ENCODE results near the gene MRPL17. TPM values are rescaled to one million over a fixed set of nuclear protein-coding genes. Genes with fewer than 3 reads are reported as not detected.
A peak's percentile ranks its signal among the peaks of the same experiment; 100 is the strongest.
"Not testable (repeated sequence)": the region's sequence is repeated elsewhere in the genome, so short reads cannot be mapped to it uniquely, and the experiment has no call there.

Gene MRPL17
- total and polyA plus RNA-seq, 3 donors from 2014 or later: 21.0 to 49.5 (median 22.7) TPM

- no peaks in the 10 kb centered on the region for H3K9me3 ChIP-seq
- intact Hi-C loops (cut with DNase I; ENCODE audit: low total_unique reads): no loop called here
- DNase-seq: peak; percentile 64
- no peak for TF ChIP-seq POLR2A (IDR thresholded peaks at IDR 0.05)
- TF ChIP-seq, protein P1, sequence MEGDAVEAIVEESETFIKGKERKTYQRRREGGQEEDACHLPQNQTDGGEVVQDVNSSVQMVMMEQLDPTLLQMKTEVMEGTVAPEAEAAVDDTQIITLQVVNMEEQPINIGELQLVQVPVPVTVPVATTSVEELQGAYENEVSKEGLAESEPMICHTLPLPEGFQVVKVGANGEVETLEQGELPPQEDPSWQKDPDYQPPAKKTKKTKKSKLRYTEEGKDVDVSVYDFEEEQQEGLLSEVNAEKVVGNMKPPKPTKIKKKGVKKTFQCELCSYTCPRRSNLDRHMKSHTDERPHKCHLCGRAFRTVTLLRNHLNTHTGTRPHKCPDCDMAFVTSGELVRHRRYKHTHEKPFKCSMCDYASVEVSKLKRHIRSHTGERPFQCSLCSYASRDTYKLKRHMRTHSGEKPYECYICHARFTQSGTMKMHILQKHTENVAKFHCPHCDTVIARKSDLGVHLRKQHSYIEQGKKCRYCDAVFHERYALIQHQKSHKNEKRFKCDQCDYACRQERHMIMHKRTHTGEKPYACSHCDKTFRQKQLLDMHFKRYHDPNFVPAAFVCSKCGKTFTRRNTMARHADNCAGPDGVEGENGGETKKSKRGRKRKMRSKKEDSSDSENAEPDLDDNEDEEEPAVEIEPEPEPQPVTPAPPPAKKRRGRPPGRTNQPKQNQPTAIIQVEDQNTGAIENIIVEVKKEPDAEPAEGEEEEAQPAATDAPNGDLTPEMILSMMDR (IDR thresholded peaks at IDR 0.05): peak; percentile 67 to 88 (median 85)
- no peak overlapping the region for H3K4me3 ChIP-seq
- H3K36me3 ChIP-seq (ENCODE audit: low read depth, missing control alignments): no peaks in the 10 kb centered on the region
- no peak overlapping the region for H3K27ac ChIP-seq
- no peaks in the 10 kb centered on the region for H3K27me3 ChIP-seq
- peaks cover 6% of the 10 kb centered on the region for H3K4me1 ChIP-seq
- WGBS, 2 donors: 41 to 49% methylated on average over 7 of the region's 7 CpGs
Measured at GRCh38 chr11:6705905-6706535, 22.9 kb upstream of the MRPL17 start.

- Histone ChIP-seq H3K27ac (no peak overlapping the region), H3K4me3 (no peak overlapping the region), H3K9me3 (no peaks in the 10 kb centered on the region), H3K4me1 (peaks cover 6% of the 10 kb centered on the region), H3K27me3 (no peaks in the 10 kb centered on the region), H3K36me3 (ENCODE audit: low read depth, missing control alignments) (no peaks in the 10 kb centered on the region)
- DNase-seq: peak; percentile 52
- intact Hi-C loops (cut with DNase I; ENCODE audit: low total_unique reads): no loop called here
- 78 to 88% methylated on average over 2 of the region's 2 CpGs for WGBS, 2 donors
- TF ChIP-seq, protein P1 (IDR thresholded peaks at IDR 0.05): peak; percentile 16 to 47 (median 31)
- no peak for TF ChIP-seq POLR2A (IDR thresholded peaks at IDR 0.05)
Measured at GRCh38 chr11:6703247-6704063, 20.3 kb upstream of the MRPL17 start.

- H3K4me3 ChIP-seq; H3K4me1 ChIP-seq; intact Hi-C loops (cut with DNase I; ENCODE audit: low total_unique reads); H3K36me3 ChIP-seq (ENCODE audit: low read depth, missing control alignments); H3K27ac ChIP-seq; DNase-seq; H3K9me3 ChIP-seq; H3K27me3 ChIP-seq: not testable (repeated sequence)
- 62 to 75% methylated on average over 3 of the region's 3 CpGs for WGBS, 2 donors
Measured at GRCh38 chr11:6701955-6702354, 18.8 kb upstream of the MRPL17 start.

- intact Hi-C loops (cut with DNase I; ENCODE audit: low total_unique reads): no loop called here
- H3K36me3 ChIP-seq (ENCODE audit: low read depth, missing control alignments): no peaks in the 10 kb centered on the region
- WGBS, 2 donors: 9 to 20% methylated on average over 1 of the region's 1 CpG
- H3K4me1 ChIP-seq: peaks cover 4% of the 10 kb centered on the region
- TF ChIP-seq, protein P1 (IDR thresholded peaks at IDR 0.05): no peak
- no peak for TF ChIP-seq POLR2A (IDR thresholded peaks at IDR 0.05)
- DNase-seq: no peak
- no peak overlapping the region for H3K4me3 ChIP-seq
- H3K27ac ChIP-seq: peak overlapping the region in 1 of 2 donors; percentile 41
- no peaks in the 10 kb centered on the region for H3K27me3 ChIP-seq
- H3K9me3 ChIP-seq: no peaks in the 10 kb centered on the region
Measured at GRCh38 chr11:6695377-6695776, 12.2 kb upstream of the MRPL17 start.

DNA sequence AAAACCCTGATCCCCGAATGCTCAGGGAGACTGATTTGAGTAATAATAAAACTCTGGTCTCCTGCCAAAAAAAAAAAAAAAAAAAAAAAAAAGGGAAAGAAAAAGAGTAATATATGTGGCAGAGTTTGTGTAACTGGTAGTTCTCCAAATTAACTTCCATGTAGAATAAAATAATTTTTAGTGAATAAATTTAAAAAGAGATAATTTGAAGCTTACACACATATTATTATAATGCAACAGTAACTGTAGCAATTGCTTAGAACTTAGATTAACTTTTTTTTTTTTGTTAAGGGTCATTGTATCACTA is 11.0 kb upstream of the MRPL17 start:
- H3K27ac ChIP-seq: no peak overlapping the region
- peaks cover 4% of the 10 kb centered on the region for H3K4me1 ChIP-seq
- no peak overlapping the region for H3K4me3 ChIP-seq
- 33 to 67% methylated on average over 1 of the region's 1 CpG for WGBS, 2 donors
- intact Hi-C loops (cut with DNase I; ENCODE audit: low total_unique reads): no loop called here
- no peaks in the 10 kb centered on the region for H3K27me3 ChIP-seq
- no peak for TF ChIP-seq POLR2A (IDR thresholded peaks at IDR 0.05)
- TF ChIP-seq, protein P1 (IDR thresholded peaks at IDR 0.05): no peak
- no peaks in the 10 kb centered on the region for H3K36me3 ChIP-seq (ENCODE audit: low read depth, missing control alignments)
- H3K9me3 ChIP-seq: no peaks in the 10 kb centered on the region
- DNase-seq: no peak

All from testis (tissue), 3 donors.